Left ventricle myocardium superior (tissue), 1 donor: ENCODE data around the gene RALA. TPM values are rescaled to one million over a fixed set of nuclear protein-coding genes. Genes with fewer than 3 reads are reported as not detected.
"Not testable (repeated sequence)": the region's sequence is repeated elsewhere in the genome, so short reads cannot be mapped to it uniquely, and the experiment has no call there.

ENCODE experiments used
- ATAC-seq: fragments of 200-7000 bp; cut with Tn5 transposase; one replicate; pipeline ENCODE4 v1.9.1; 2020; ENCODE audit warnings: mild to moderate bottlenecking, moderate library complexity
- DNase-seq: peaks from one replicate; pipeline ENCODE4 v3.0.0-alpha.2; 2020
- intact Hi-C: fragments of 100-400 bp; cut with micrococcal nuclease; formaldehyde crosslinking; loops from one replicate; pipeline ENCODE4 v1.11.0; 2022
- total RNA-seq: library from RNA; stranded (reverse); fragmentation: NEBNext Ultra II Directional; extraction: Animal tissue kit (Norgen Biotek cat#: 25700); gene quantifications from one replicate; pipeline ENCODE4 v1.2.1, GENCODE V29; 2021
- donor health status: DM: no; HTN: yes; CAD: no; lungs with severe emphysema.

RALA gene
- total RNA-seq, 1 donor from 2014 or later = 38.0 TPM

DNA sequence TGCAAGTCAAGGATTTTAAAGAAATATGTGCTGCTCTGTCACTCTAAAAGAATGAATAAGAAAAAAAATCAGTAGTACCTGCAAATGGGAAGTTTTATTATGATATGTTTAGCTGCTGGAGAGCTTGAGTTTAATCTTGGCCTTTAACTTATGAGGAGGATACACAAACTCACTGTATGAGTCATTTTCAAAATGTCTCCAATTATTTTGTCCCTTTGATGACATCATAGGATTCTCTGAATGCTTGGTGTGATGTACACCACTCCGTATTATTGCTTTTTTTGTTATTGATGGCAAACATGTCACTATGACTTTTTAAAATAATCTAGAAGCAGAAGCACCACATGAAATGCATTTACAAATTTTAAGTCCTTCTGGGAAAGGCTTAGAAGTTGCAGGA lies 125.8 kb downstream of the RALA start:
- DNase-seq (no peak), ATAC-seq (no peak)
- intact Hi-C loops = no loop called here

DNA sequence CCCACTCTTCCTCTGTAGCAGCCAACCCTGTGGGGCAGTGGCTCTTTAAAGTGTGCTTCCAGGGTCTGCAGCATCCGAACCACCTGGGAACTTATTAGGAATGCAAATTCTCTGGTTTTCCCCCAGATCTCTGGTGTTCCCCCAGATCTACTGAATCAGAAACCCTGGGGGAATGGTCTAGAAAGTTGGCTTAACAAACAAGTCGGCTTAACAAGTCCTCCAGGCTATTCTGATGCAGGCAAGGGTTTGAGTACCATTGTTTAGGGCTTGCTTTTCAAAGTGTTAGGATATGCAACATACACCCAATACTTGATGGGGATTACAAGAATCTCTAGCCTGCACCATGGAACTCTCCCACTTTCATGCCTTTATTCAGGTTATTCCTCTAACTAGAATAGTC lies 126.3 kb downstream of the RALA start:
- ATAC-seq (no peak), DNase-seq (no peak)
- intact Hi-C loops = no loop called here

DNA sequence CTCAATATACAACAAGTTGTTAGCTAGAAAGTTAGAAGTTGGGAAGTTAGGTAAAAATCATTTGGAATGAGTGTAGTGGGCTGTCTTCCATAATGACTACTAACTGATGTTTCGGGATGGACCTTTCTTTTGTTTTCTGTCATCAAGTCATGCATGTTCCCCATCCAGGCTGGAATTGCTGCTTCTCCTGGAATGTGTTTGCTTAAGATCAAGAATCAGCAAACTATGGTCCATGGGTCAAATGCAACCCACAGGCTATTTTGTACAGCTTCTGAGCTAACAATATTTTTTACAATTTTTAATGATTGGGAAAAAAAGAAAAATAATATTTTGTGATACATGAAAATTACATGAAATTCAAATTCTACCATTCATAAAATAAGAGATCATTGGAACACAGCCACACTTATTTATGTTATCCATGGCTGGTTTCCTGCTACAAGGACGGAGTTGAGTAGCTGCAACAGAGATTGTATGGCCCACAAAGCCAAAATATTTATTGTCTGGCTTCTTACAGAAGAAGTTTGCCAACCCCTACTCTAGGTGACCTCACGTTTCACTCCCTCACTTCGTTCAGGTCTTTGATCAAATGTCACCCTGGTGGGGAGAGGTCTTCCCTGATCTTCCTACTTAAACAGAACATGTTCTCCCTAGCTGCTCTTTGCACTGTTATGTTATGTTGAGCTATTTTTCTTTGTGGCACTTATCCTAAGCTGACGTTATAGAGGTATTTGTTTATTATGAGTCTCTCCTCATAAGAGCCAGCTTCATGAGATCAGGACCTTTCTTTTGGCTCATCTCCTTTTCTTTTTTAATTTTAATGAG lies 127.1 kb downstream of the RALA start:
- intact Hi-C loops = no loop called here
- DNase-seq (no peak), ATAC-seq (no peak)

DNA sequence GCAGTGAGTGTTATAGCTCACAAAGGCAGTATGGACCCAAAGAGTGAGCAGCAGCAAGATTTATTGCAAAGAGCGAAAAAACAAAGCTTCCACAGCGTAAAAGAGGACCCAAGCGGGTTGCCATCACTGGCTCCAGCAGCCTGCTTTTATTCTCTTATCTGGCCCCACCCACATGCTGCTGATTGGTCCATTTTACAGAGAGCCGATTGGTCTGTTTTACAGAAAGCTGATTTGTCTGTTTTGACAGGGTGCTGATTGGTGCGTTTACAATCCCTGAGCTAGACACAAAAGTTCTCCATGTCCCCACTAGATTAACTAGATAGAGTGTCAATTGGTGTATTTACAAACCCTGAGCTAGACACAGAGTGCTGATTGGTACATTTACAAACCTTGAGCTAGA lies 129.9 kb downstream of the RALA start:
- ATAC-seq, DNase-seq, intact Hi-C loops: not testable (repeated sequence)

DNA sequence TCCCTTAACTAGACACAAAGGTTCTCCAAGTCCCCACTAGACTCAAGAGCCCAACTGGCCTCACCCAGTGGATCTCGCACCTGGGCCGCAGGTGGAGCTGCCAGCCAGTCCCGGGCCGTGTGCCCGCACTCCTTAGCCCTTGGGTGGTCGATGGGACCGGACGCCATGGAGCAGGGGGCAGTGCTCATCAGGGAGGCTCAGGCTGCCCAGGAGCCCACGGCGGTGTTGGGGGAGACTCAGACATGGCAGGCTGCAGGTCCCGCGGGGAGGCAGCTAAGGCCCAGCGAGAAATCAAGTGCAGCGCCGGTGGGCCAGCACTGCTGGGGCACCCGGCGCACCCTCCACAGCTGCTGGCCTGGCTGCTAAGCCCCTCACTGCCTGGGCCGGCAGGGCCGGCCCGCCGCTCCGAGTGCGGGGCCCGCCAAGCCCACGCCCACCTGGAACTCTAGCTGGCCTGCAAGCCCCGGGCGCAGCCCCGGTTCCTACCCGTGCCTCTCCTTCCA lies 130.5 kb downstream of the RALA start:
- ATAC-seq (no peak), DNase-seq (no peak)
- intact Hi-C loops = no loop called here

DNA sequence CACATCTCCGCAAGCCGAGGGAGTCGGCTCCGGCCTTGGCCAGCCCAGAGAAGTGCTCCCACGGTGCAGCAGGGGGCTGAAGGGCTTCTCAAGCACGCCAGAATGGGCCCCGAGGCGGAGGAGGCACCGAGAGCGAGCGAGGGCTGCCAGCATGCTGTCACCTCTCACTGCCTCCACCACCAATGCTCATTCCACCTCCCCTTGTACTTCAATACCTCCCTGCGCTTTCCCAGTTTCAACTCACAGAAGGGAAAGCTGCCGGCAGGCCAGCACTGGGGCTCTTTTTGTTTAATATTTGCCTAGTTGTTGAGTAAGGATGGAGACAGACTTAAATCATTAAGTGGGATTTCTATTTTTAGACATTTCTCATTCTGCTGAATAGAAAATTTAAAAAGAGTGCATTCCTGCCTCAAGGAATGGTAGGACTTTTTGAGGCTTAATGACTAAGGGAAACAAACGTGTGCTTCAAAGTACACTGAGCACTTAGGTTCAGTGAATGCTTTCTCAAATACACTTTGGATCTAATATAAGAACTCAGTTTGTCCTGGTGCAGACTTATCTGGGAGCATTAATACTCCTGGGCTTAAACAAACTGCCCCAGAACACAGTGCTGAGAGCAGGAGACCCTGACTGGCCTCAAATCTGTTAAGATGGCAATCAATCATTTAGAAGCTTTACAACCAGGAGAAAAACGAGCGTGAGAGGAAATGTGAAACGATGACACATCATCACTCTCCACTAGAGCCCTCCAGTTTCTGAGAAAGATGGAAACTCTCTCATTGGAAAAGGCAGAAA lies 131.2 kb downstream of the RALA start:
- ATAC-seq = no peak
- DNase-seq = no peak
- intact Hi-C loops = no loop called here

DNA sequence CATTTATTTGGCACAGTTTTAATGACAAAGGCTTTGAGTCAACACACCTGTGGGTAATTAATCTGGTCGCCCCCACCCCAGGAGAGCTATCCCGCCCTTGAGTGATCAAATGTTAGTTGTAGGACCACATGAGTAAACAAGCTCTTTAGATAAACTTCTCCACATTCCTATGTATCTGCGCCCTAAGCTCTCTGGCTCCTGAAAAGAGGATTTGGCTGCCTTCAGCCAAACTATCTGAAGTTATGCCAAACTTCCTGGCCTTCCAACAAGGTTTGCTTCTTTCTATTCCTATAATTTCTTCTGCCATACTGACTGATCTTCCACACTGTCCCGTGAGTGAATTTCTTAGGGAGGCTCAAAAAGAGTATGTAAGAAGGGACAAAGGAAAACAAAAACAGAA lies 134.2 kb downstream of the RALA start:
- intact Hi-C loops = no loop called here
- DNase-seq (no peak), ATAC-seq (peak; percentile 26)

Other genes starting within 250 kb of the RALA start
- 15.9 TPM for gene YAE1, start 57.2 kb upstream of the RALA start, total RNA-seq